Vagina (tissue), 2 donors: ENCODE data around the gene NAA38.

Source experiments
- POLR2A ChIP-seq, 2 donors: fragments of 450-650 bp; IDR thresholded peaks; one replicate each; pipeline ENCODE4 v1.6.1; 2017; ENCODE audit warnings: antibody characterized with exemption in 2 of 2, mild to moderate bottlenecking in 2 of 2, moderate library complexity in 2 of 2
- TF ChIP-seq, protein P1 (sequence below), 3 experiments: fragments of 450-650 bp in 2 of 3; fragments of 200-600 bp in 1 of 3; sonication (generic) in 1 of 3; IDR thresholded peaks; one replicate each; pipeline ENCODE4 v1.5.1; 2017 to 2019; ENCODE audit warnings: antibody characterized with exemption in 3 of 3, mild to moderate bottlenecking in 2 of 3, moderate library complexity in 2 of 3

DNA sequence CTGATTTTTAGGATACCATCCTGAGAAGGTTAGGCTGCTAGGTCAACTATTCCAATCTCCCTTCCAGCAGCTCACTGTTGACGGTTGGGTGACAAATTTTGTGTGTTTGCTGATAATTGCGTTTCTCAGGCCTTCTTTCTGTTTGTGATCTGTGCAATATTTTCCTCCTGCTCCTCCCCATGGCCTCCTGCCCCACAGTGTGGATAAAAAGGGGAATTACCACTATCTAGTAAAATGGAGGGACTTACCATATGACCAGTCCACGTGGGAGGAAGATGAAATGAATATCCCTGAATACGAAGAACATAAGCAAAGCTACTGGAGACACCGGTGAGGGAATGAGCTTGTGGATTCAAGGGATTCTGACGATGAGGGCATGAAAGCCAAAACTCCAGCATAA is 40.4 kb upstream of the NAA38 start:
- TF ChIP-seq, protein P1, sequence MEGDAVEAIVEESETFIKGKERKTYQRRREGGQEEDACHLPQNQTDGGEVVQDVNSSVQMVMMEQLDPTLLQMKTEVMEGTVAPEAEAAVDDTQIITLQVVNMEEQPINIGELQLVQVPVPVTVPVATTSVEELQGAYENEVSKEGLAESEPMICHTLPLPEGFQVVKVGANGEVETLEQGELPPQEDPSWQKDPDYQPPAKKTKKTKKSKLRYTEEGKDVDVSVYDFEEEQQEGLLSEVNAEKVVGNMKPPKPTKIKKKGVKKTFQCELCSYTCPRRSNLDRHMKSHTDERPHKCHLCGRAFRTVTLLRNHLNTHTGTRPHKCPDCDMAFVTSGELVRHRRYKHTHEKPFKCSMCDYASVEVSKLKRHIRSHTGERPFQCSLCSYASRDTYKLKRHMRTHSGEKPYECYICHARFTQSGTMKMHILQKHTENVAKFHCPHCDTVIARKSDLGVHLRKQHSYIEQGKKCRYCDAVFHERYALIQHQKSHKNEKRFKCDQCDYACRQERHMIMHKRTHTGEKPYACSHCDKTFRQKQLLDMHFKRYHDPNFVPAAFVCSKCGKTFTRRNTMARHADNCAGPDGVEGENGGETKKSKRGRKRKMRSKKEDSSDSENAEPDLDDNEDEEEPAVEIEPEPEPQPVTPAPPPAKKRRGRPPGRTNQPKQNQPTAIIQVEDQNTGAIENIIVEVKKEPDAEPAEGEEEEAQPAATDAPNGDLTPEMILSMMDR (IDR thresholded peaks at IDR 0.05) = peak in 1 of 3 experiments; percentile 27
- no peak for TF ChIP-seq POLR2A (IDR thresholded peaks at IDR 0.05)
